ENCODE measurements around the gene CNTNAP2.

Gene CNTNAP2

GRCh38 chr7:148395352-148395811 lies 2278.8 kb downstream of the CNTNAP2 start:
- Histone ChIP-seq H3K27me3 (no peaks in the 10 kb centered on the region), H3K4me3 (ENCODE audit: low read depth, low read length) (no peak overlapping the region), H3K9me3 (no peaks in the 10 kb centered on the region), H3K36me3 (no peaks in the 10 kb centered on the region), H3K4me1 (no peaks in the 10 kb centered on the region)
- TF ChIP-seq CTCF (IDR thresholded peaks at IDR 0.05; ENCODE audit: low read depth, low read length) = no peak
- DNase-seq = no peak

- TF ChIP-seq CTCF (IDR thresholded peaks at IDR 0.05; ENCODE audit: low read depth, low read length) = no peak
- no peaks in the 10 kb centered on the region for H3K4me1 ChIP-seq
- no peak for DNase-seq
- H3K4me3 ChIP-seq (ENCODE audit: low read depth, low read length) = no peak overlapping the region
- H3K36me3 ChIP-seq = no peaks in the 10 kb centered on the region
- no peaks in the 10 kb centered on the region for H3K9me3 ChIP-seq
- no peaks in the 10 kb centered on the region for H3K27me3 ChIP-seq
Measured at GRCh38 chr7:148395990-148396716, 2279.6 kb downstream of the CNTNAP2 start.

- Histone ChIP-seq H3K27me3 (no peaks in the 10 kb centered on the region), H3K4me1 (no peaks in the 10 kb centered on the region), H3K4me3 (ENCODE audit: low read depth, low read length) (no peak overlapping the region), H3K9me3 (no peaks in the 10 kb centered on the region; the same call in 1 of the 2 replicates), H3K36me3 (no peaks in the 10 kb centered on the region)
- DNase-seq = no peak
- no peak for TF ChIP-seq CTCF (IDR thresholded peaks at IDR 0.05; ENCODE audit: low read depth, low read length)
Measured at GRCh38 chr7:148397056-148397455, 2280.5 kb downstream of the CNTNAP2 start.

- H3K9me3 ChIP-seq = no peaks in the 10 kb centered on the region; the same call in 1 of the 2 replicates
- no peaks in the 10 kb centered on the region for H3K36me3 ChIP-seq
- DNase-seq = no peak
- H3K4me1 ChIP-seq = no peaks in the 10 kb centered on the region
- no peak for TF ChIP-seq CTCF (IDR thresholded peaks at IDR 0.05; ENCODE audit: low read depth, low read length)
- H3K27me3 ChIP-seq = no peaks in the 10 kb centered on the region
- H3K4me3 ChIP-seq (ENCODE audit: low read depth, low read length) = no peak overlapping the region
Measured at GRCh38 chr7:148397551-148397950, 2280.9 kb downstream of the CNTNAP2 start.

GRCh38 chr7:148397985-148398384 lies 2281.4 kb downstream of the CNTNAP2 start:
- no peak for TF ChIP-seq CTCF (IDR thresholded peaks at IDR 0.05; ENCODE audit: low read depth, low read length)

GRCh38 chr7:148398844-148399365 lies 2282.3 kb downstream of the CNTNAP2 start:
- Histone ChIP-seq H3K36me3 (no peaks in the 10 kb centered on the region), H3K9me3 (no peaks in the 10 kb centered on the region; the same call in 1 of the 2 replicates), H3K27me3 (no peaks in the 10 kb centered on the region), H3K4me1 (no peaks in the 10 kb centered on the region), H3K4me3 (ENCODE audit: low read depth, low read length) (no peak overlapping the region)
- no peak for TF ChIP-seq CTCF (IDR thresholded peaks at IDR 0.05; ENCODE audit: low read depth, low read length)
- DNase-seq = no peak

More at GRCh38 chr7:148397985-148398384, 2281.4 kb downstream of the CNTNAP2 start:
- no peaks in the 10 kb centered on the region for H3K36me3 ChIP-seq
- no peaks in the 10 kb centered on the region; the same call in 1 of the 2 replicates for H3K9me3 ChIP-seq
- DNase-seq = no peak
- no peak overlapping the region for H3K4me3 ChIP-seq (ENCODE audit: low read depth, low read length)
- no peaks in the 10 kb centered on the region for H3K4me1 ChIP-seq
- H3K27me3 ChIP-seq = no peaks in the 10 kb centered on the region
